NCI-H187 (cell line): ENCODE data around the gene RGS3.

Experiments
- DNase-seq, 2 experiments: peaks; one replicate each; lab custom pipeline; 2025; lab: John Stamatoyannopoulos, UW

The RGS3 gene

GRCh38 chr9:113529336-113530009 is 65.9 kb downstream of the RGS3 start:
- DNase-seq: no peak

GRCh38 chr9:113530022-113530635 is 66.6 kb downstream of the RGS3 start:
- DNase-seq: no peak

- no peak for DNase-seq
Measured at GRCh38 chr9:113530942-113531341, 67.4 kb downstream of the RGS3 start.

- DNase-seq: no peak
Measured at GRCh38 chr9:113531919-113532808, 68.6 kb downstream of the RGS3 start.

GRCh38 chr9:113532809-113533190 is 69.3 kb downstream of the RGS3 start:
- DNase-seq: no peak

- no peak for DNase-seq
Measured at GRCh38 chr9:113533335-113534225, 70.1 kb downstream of the RGS3 start.

GRCh38 chr9:113535756-113536155 is 72.2 kb downstream of the RGS3 start:
- DNase-seq: no peak

- no peak for DNase-seq
Measured at GRCh38 chr9:113536166-113536482, 72.6 kb downstream of the RGS3 start.

GRCh38 chr9:113536483-113537228 is 73.1 kb downstream of the RGS3 start:
- DNase-seq: no peak

GRCh38 chr9:113537229-113537810 is 73.8 kb downstream of the RGS3 start:
- no peak for DNase-seq

- DNase-seq: no peak
Measured at GRCh38 chr9:113538131-113538530, 74.6 kb downstream of the RGS3 start.

- DNase-seq: no peak
Measured at GRCh38 chr9:113538701-113539430, 75.3 kb downstream of the RGS3 start.

- DNase-seq: no peak
Measured at GRCh38 chr9:113540466-113540865, 76.9 kb downstream of the RGS3 start.

GRCh38 chr9:113541019-113541900 is 77.7 kb downstream of the RGS3 start:
- DNase-seq: no peak

- DNase-seq: no peak
Measured at GRCh38 chr9:113542006-113542405, 78.5 kb downstream of the RGS3 start.

GRCh38 chr9:113542741-113543140 is 79.2 kb downstream of the RGS3 start:
- DNase-seq: no peak

GRCh38 chr9:113543296-113543981 is 79.9 kb downstream of the RGS3 start:
- DNase-seq: no peak

- no peak for DNase-seq
Measured at GRCh38 chr9:113543982-113544303, 80.4 kb downstream of the RGS3 start.

- no peak for DNase-seq
Measured at GRCh38 chr9:113545068-113545467, 81.5 kb downstream of the RGS3 start.
